Endodermal cell (in vitro differentiated cells): ENCODE results near the gene GTF2A1L. TPM values are rescaled to one million over a fixed set of nuclear protein-coding genes. Genes with fewer than 3 reads are reported as not detected.

Experiments used
- DNase-seq: peaks from one replicate; pipeline ENCODE4 v3.0.0-alpha.2; 2017
- H3K27ac ChIP-seq: 2 replicates; pipeline ENCODE4 v1.5.1; 2013; ENCODE audit warnings: mild to moderate bottlenecking, low read depth, low read length, moderate library complexity
- H3K27me3 ChIP-seq: 2 replicates; pipeline ENCODE4 v1.6.1; 2013; ENCODE audit warnings: mild to moderate bottlenecking, low read length, moderate library complexity; ENCODE audit not compliant: insufficient read depth, control insufficient read depth, poor library complexity, severe bottlenecking
- H3K36me3 ChIP-seq: 2 replicates; pipeline ENCODE4 v1.7.0; 2013; ENCODE audit warnings: mild to moderate bottlenecking, low read length, moderate library complexity; ENCODE audit not compliant: control insufficient read depth, insufficient read depth
- H3K4me1 ChIP-seq: one replicate; pipeline ENCODE4 v1.7.0; 2013; ENCODE audit warnings: low read length; ENCODE audit not compliant: control insufficient read depth, insufficient read depth
- H3K4me3 ChIP-seq: 2 replicates; pipeline ENCODE4 v1.5.1; 2013; ENCODE audit warnings: mild to moderate bottlenecking, low read length, moderate library complexity
- H3K9ac ChIP-seq: 2 replicates; pipeline ENCODE4 v1.6.1; 2013; ENCODE audit warnings: mild to moderate bottlenecking, low read length, moderate library complexity; ENCODE audit not compliant: poor library complexity, severe bottlenecking; ENCODE audit errors: extremely low read depth
- H3K9me3 ChIP-seq: 2 replicates; pipeline ENCODE4 v1.6.1; 2013; ENCODE audit warnings: mild to moderate bottlenecking, low read length, moderate library complexity; ENCODE audit not compliant: control insufficient read depth
- H3K27ac Mint-ChIP-seq: 2 replicates; pipeline ENCODE4 v1.8.0; 2020; ENCODE audit warnings: mixed read lengths
- H3K27me3 Mint-ChIP-seq: 2 replicates; pipeline ENCODE4 v1.8.0; 2021; ENCODE audit warnings: mild to moderate bottlenecking, mixed read lengths; ENCODE audit not compliant: insufficient read depth
- H3K36me3 Mint-ChIP-seq: 2 replicates; pipeline ENCODE4 v1.8.0; 2020; ENCODE audit warnings: low read depth, mixed read lengths
- H3K4me1 Mint-ChIP-seq: 2 replicates; pipeline ENCODE4 v1.8.0; 2020; ENCODE audit warnings: mixed read lengths
- H3K4me3 Mint-ChIP-seq: 2 replicates; pipeline ENCODE4 v1.8.0; 2020; ENCODE audit warnings: mild to moderate bottlenecking, moderate library complexity, mixed read lengths
- H3K9me3 Mint-ChIP-seq: 2 replicates; pipeline ENCODE4 v1.8.0; 2020; ENCODE audit warnings: mild to moderate bottlenecking, mixed read lengths
- WGBS, 2 experiments: methylation state at CpG; one replicate each; pipeline versions ENCODE4 v1.1.5 to v1.1.7; 2013; ENCODE audit warnings: missing lambda C conversion rate in 2 of 2, mixed read lengths in 1 of 2; ENCODE audit not compliant: insufficient coverage in 1 of 2, insufficient read length in 1 of 2; 5-methylcytosine and 5-hydroxymethylcytosine counted together
- total RNA-seq, 2 donors: library from RNA; stranded (reverse); fragmentation: NEBNext Ultra II Directional in 1 of 2; extraction: Animal tissue kit (Norgen Biotek cat#: 25700) in 1 of 2; gene quantifications; 2 replicates in 1 of 2; 3 replicates in 1 of 2; pipeline ENCODE4 v1.2.1, GENCODE V29; 2021
- TF ChIP-seq, protein P1 (sequence below): fragments of 200-600 bp; sonication (generic); conservative IDR thresholded peaks from 2 replicates; pipeline ENCODE4 v1.5.0; 2021; ENCODE audit warnings: antibody characterized with exemption, mild to moderate bottlenecking

Gene GTF2A1L
- total RNA-seq, 2 donors from 2014 or later = not detected

DNA sequence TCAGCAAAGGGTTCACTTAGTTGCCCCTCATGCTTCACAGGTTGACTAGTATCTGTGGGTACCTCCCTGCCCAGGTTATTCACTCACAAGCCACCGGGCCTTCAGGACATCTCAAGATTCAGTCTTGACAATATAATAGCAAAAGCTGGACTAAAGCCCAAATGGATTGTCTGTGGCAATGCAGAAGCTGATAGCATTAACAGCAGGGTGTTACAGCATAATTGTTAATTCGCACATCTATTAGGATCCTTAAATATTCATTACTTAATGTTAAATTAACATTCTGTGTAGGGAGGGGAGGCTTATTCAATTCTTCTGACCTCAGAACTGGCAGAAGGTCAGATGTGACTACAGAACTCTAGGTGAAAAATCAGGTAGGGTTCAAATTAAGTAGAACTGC lies 20.2 kb upstream of the GTF2A1L start:
- Histone ChIP-seq H3K27me3 (no peaks in the 10 kb centered on the region), H3K27ac (no peak overlapping the region), H3K36me3 (no peaks in the 10 kb centered on the region), H3K4me3 (no peak overlapping the region), H3K9me3 (no peaks in the 10 kb centered on the region), H3K9ac (no peak overlapping the region), H3K4me1 (no peaks in the 10 kb centered on the region)
- TF ChIP-seq, protein P1, sequence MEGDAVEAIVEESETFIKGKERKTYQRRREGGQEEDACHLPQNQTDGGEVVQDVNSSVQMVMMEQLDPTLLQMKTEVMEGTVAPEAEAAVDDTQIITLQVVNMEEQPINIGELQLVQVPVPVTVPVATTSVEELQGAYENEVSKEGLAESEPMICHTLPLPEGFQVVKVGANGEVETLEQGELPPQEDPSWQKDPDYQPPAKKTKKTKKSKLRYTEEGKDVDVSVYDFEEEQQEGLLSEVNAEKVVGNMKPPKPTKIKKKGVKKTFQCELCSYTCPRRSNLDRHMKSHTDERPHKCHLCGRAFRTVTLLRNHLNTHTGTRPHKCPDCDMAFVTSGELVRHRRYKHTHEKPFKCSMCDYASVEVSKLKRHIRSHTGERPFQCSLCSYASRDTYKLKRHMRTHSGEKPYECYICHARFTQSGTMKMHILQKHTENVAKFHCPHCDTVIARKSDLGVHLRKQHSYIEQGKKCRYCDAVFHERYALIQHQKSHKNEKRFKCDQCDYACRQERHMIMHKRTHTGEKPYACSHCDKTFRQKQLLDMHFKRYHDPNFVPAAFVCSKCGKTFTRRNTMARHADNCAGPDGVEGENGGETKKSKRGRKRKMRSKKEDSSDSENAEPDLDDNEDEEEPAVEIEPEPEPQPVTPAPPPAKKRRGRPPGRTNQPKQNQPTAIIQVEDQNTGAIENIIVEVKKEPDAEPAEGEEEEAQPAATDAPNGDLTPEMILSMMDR = no peak
- Mint-ChIP-seq H3K4me3 (no peak overlapping the region), H3K4me1 (no peaks in the 10 kb centered on the region), H3K27ac (no peak overlapping the region), H3K9me3 (no peaks in the 10 kb centered on the region), H3K27me3 (no peaks in the 10 kb centered on the region), H3K36me3 (peaks cover 3% of the 10 kb centered on the region)
- 97 to 100% methylated on average over 1 to 2 of the region's 2 CpGs for WGBS, 2 experiments
- DNase-seq = no peak

DNA sequence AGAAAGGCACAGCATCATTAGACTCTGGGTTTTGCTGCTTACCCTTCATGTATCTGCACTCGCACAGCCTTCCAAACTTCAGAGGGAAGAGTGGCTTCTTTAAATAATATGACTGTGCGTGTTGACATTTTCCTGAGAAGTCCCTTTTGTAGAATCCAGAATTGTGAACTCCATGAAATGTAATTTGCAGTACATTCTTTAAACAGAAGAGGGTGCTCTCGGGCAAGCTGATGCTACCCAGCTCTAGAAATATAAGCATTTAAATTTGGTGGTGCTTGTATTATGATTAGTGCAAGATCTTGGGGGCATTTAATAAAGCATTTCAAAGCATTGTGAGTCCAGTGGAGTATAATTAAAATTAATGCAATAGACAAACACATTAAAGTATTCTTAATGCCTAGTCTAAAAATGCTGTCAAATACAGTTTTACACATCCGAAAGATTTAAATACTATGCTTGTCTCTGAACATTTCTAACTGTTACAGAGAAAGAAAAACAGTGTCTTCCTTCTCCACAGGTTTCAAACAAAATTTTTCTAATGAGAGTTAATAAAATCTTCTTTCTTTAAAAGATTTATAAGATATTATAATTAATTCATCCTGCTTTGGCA lies 17.3 kb upstream of the GTF2A1L start:
- TF ChIP-seq, protein P1 = peak; percentile 81
- no peak for DNase-seq
- H3K9me3 Mint-ChIP-seq = no peaks in the 10 kb centered on the region
- no peaks in the 10 kb centered on the region for H3K27me3 Mint-ChIP-seq
- no peak overlapping the region for H3K4me3 Mint-ChIP-seq
- no peak overlapping the region for H3K9ac ChIP-seq
- H3K36me3 ChIP-seq = no peaks in the 10 kb centered on the region
- no peaks in the 10 kb centered on the region for H3K4me1 Mint-ChIP-seq
- H3K27me3 ChIP-seq = no peaks in the 10 kb centered on the region
- H3K27ac ChIP-seq = no peak overlapping the region
- no peak overlapping the region for H3K4me3 ChIP-seq
- peaks cover 3% of the 10 kb centered on the region for H3K36me3 Mint-ChIP-seq
- H3K9me3 ChIP-seq = no peaks in the 10 kb centered on the region
- 42 to 56% methylated on average over 3 to 4 of the region's 4 CpGs for WGBS, 2 experiments
- H3K27ac Mint-ChIP-seq = no peak overlapping the region
- no peaks in the 10 kb centered on the region for H3K4me1 ChIP-seq

DNA sequence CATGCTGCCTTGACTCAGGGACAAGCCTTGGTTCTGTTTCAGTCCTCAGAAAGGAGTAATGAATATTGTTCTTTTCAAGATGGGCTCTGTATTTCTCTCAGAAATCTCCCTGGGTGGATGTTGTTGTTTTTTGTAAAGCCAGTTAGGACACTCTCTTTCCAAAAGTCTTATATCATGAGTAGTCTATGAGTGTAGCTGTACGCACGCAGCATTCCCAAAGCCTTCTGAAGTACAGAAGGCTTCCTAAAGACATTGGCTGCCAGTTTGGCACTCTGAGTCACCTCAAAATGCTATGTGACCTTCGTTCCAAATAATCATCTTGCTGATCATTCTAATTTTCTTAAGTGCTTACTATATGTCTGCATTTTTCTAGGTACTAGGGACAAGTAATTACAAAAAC lies 16.7 kb upstream of the GTF2A1L start:
- no peaks in the 10 kb centered on the region for H3K4me1 Mint-ChIP-seq
- no peak overlapping the region for H3K9ac ChIP-seq
- H3K36me3 Mint-ChIP-seq = peaks cover 3% of the 10 kb centered on the region

More for the DNA sequence above, 16.7 kb upstream of the GTF2A1L start:
- TF ChIP-seq, protein P1 = no peak
- Histone ChIP-seq H3K27ac (no peak overlapping the region), H3K9me3 (no peaks in the 10 kb centered on the region), H3K27me3 (no peaks in the 10 kb centered on the region), H3K4me3 (no peak overlapping the region), H3K36me3 (no peaks in the 10 kb centered on the region), H3K4me1 (no peaks in the 10 kb centered on the region)
- Mint-ChIP-seq H3K27me3 (no peaks in the 10 kb centered on the region), H3K4me3 (no peak overlapping the region), H3K9me3 (no peaks in the 10 kb centered on the region), H3K27ac (no peak overlapping the region)
- DNase-seq = no peak
- 90 to 100% methylated on average over 3 of the region's 3 CpGs for WGBS, 2 experiments
